HG03139 (cell line): ENCODE results near the gene GRIK5.
A peak's percentile ranks its signal among the peaks of the same experiment; 100 is the strongest.
"Not testable (repeated sequence)": the region's sequence is repeated elsewhere in the genome, so short reads cannot be mapped to it uniquely, and the experiment has no call there.

Experiments
- ATAC-seq: cut with Tn5 transposase; IDR thresholded peaks from one replicate; pipeline ENCODE4 v1.9.1; 2021; ENCODE audit not compliant: unreplicated experiment

The GRIK5 gene

DNA sequence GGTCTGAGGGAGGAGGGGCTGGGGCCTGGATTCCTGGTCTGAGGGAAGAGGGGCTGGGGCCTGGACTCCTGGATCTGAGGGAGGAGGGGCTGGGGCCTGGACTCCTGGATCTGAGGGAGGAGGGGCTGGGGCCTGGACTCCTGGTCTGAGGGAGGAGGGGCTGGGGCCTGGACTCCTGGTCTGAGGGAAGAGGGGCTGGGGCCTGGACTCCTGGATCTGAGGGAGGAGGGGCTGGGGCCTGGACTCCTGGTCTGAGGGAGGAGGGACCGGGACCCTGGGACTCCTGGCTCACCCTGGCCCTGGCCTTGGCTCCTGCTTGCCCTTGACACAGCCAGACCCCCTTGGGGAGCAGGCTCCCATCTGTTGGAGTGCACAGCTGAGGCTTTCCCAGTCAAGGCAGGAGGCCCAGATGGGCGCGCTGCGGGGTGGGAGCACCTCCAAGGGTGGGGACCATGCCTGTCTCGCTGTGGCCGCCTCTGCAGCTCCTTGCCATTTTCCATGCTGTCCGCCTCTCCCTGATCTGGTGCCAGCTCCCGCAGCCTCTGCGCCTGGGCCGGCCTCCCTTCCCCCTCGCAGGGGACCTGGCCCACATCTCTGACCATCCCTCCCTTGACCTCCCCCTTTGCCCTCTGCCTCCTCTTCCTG is 78.0 kb downstream of the GRIK5 start:
- not testable (repeated sequence) for ATAC-seq

DNA sequence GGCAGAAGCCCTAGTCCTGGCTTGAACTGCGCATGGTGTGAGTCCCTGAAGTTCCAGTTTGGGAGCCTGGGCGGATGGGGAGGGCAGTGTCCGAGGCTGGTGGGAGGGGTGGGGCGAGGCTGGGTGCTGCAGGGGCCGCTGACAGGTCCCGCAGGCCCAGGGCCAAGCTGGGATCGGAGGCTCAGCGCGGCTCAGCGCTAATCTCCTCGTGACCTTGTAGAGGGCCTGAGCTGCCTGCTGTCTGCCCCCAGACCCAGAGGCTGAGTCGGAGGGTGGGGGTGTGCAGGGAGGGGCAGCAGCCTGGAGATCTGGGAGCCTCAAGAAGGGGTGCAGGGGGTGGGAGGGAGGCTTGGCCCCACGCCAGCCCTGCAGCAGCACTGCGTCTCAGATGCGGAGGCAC is 79.0 kb downstream of the GRIK5 start:
- ATAC-seq, result no peak

DNA sequence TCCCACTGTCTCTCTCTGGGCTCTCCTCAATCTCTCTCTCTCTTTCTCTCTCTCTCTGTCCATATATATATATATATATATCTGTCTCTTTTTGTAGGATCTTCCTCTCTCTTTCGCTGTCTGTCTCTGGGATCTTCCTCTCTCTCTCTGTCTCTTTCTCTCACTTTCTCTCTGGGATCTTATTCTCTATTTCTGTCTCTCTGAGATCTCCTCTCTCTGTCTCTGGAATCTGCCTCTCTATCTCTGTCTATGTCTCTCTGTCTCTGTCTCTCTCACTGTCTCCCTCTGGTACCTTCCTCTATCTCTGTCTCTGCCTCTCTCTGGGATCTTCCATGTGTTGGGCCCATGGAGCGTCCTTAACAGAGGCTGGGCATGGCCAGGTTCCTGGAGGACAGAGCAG is 79.4 kb downstream of the GRIK5 start:
- no peak for ATAC-seq

DNA sequence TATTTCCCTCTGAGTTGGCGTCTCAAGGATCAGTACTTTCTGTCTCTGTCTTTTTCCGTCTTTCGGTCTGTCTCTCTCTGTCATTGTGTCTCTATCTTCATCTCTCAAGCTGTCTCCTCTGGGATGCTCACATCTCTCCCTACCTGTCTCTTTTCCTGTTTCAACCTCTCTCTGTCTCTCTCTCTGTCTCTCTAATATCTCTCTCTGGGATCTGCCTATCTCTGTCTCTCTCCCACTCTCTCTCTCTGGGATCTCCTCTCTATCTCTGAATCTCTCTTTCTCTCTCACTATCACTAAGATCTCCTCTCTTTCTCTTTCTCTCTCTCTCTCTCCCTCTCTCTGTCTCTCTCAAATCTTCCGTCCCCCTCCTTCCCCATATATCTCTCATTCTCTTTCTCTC is 80.0 kb downstream of the GRIK5 start:
- ATAC-seq, result no peak

DNA sequence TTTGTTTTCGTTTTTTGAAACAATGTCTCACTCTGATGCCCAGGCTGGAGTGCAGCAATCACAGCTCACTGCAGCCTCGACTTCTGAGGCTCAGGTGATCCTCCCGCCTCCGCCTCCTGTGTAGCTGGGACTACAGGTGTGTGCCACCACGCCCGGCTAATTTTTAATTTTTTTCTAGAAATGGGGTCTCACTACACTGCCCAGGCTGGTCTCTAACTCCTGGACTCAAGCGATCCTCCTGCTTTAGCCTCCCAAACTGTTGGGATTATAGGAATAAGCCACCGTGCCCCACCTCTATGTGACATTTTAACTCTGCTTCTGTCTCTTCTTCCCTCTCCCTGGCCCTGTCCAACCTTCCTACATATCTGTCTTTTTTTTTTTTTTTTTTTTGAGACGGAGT is 81.1 kb downstream of the GRIK5 start:
- no peak for ATAC-seq

DNA sequence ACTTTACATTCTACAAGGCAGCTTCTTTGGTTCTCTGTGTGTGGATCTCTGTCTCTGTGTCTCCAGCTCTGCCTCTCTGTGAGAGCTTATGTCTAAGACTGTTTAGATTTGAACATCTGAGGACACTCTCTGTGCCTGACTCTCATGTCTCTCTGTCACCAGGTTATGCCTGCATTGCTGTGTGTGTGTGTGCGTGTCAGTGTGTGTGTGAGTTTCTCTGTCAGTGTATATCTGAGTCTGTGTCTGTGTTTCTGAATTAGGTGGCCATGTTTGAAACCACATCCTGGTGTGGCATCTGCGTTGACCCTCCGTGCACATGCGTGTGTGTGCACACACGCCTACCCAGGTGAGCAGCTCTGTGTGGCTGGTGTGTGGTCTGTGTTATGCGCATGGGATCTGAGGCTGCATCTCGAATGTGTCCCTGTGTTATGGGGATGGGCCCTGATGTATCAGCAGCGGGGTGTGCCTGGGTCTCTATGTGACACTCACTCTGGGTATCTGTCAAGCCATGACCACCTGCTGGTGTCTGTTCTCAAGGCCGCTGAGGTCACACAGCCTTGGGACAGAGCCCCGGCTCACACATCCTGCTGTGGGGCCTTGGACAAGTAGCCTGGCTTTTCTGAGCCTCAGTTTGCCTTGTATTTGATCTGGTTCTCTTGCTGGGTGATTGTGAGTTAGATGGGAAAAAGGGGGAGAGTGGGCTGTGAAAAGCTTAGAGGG is 82.7 kb downstream of the GRIK5 start:
- no peak for ATAC-seq

DNA sequence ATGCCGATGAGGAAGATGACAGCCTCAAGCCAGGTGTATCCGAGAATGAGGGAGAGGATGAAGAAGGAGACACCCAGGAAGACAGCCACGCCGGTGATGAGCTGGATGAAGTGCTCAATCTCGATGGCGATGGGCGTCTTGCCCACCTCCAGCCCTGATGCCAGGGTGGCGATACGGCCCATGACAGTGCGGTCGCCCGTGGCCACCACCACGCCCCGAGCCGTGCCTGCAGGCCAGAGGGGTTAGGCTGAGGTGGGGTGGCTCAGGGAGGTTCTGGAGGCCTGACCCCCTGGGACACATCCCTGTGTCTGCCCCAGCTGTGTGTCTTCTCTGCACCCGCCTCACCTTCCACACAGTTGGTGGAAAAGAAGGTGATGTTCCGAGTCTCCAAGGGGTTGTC is 85.0 kb downstream of the GRIK5 start:
- ATAC-seq, result no peak

DNA sequence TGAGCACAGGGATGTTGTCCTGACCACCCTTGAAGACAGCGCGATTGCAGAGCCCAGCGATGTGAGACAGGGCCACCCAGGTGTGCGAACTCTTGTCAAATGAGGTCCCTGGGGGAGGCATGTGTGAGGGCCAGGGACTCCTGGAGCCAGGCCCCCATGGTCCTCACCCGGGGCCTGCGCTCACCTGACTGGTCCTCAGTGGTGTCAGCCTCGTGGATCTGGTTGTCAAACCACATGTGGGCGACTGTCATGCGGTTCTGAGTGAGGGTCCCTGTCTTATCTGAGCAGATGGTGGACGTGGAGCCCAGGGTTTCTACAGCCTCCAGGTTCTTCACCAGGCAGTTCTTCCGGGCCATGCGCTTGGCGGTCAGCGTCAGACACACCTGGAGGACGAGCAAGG is 88.3 kb downstream of the GRIK5 start:
- no peak for ATAC-seq

DNA sequence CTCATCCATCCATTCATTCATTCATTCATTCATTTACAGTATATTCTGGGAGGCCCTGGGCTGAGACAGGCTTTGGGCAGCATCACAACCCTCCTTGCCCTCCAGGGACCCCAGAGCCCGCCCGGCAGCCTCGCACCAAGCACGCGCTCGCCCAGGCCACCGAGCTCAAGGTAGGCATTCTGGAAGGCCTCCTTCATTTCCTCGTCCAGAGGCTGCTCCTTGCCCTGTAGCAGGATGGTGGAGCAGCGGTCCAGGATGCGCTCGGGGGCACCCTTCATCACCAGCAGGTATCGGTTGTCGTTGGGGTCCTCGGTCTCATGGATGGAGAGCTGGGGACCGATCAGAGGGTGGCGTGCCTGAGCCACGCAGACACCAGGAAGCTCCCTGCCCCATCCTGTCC is 91.5 kb downstream of the GRIK5 start:
- ATAC-seq, result no peak

DNA sequence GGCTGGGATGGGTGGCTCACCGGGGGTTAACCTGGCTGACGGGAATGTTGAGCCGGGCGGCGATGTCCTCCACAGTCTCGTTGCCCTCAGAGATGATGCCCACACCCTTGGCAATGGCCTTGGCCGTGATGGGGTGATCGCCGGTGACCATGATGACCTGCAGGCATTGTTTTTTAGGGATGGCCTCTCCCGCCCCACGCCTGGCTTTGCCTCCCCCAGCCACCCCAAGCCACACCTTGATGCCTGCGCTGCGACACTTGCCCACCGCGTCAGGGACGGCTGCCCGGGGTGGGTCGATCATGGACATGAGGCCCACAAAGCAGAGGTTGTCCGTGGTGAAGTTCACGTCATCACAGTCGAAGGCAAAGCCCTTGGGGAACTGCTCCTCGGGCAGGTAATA is 92.1 kb downstream of the GRIK5 start:
- no peak for ATAC-seq

DNA sequence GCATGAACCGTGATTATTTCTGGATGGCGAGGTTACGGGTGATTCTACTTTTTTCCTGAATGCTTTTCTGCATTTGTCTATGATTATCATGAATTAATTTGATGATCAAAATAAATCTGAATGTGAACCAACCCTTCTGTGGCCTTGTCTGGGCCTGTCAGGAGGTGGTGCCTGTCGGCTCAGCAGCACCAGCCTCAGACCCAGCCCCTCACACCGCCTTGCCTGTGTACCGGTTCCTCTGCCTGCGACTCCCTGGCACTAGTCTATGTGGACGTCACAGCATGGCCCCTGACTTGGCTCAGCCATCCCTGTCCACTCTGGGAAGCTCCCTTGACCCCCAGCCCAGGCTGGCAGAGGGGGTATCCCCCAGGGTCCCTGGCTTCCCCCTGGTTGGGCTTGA is 95.4 kb downstream of the GRIK5 start:
- no peak for ATAC-seq

DNA sequence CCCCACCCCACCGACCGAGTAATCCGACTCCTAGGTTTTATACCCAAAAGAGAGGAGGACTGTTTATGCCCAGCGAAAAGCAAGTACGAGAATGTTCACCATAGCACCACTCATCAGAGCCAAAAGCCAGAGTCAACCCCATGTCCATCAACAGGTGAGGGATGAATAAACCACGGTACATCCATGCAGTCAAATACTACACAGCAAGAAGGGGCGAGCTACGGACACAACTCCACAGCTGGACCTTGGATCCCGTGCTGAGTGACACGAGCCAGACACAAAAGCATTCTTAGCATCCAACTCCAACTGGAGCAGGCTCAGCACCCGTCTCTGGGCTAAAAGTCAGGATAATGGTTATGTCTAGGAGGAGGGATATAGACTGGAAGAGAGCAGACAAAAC is 98.6 kb downstream of the GRIK5 start:
- ATAC-seq, result no peak

DNA sequence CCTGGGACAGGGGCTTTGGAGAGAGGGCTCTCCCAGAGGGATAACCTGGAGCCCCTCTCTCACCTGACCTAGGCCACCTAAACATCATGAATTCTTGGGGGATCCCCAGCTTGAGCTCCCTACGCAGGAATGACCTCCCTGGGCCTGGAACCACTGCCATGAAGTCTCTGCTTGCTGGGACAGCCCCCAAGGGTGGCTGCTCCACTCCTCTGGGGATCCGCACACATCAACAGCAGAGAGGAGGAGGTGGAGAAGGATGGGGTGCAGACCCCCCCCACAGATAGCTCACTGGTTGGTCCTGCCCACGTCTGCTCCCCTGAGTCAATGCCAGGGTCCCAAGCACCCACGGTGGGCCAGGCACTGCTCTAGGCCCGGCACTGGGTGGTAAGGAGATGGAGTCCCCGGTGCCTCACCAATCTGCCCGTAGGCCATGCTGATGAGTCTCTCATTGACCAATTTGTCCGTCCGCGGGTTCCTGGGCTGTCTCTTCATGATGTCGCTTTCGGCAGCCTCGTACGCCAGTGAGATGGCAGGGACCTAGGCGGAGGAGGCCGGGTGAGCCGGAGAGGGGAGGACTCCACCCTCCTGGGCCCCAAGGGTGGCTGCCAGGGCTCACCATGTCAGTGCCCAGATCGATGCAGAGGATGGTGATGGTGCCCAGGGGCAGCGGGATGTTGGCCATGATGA is 100.1 kb downstream of the GRIK5 start:
- no peak for ATAC-seq

DNA sequence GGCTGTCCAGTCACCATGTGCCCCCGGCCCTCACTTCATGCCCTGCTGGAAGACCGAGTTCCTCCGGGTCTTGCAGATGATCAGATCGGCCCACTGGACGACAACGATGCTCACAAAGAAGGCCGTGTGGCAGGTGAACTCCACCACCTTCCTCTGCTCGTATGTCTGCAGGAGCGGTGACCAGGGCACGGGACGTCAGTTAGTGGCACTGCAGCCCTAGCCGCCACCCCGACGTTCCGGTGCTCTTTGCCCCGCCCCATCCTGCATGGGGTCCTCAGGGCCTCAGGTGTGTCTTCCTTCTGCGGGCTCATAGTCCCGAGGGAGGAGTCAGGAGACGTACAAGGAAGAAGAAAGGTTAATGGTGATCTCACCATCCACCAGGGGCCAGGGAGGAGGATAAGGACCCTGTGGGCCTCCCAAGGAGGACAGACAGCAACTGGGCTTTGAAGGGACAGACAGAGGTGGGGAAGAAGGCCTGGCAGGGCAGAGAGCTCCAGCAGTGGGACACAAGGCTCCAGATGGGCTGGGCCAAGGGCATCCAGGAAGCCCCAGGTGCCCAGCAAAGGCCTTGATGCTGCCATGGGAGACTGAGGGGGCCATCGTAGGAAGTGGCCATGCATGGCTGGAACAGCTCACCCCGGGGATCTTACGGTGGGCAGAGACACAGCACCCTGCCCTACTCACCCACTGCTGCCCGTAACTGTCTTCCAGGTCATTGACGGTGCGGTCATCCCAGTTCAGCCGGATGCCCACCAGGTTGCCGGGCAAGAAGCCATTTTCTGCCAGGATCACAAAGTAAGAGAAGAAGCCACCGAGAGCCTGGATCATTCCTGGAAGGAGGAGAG is 101.0 kb downstream of the GRIK5 start:
- no peak for ATAC-seq

DNA sequence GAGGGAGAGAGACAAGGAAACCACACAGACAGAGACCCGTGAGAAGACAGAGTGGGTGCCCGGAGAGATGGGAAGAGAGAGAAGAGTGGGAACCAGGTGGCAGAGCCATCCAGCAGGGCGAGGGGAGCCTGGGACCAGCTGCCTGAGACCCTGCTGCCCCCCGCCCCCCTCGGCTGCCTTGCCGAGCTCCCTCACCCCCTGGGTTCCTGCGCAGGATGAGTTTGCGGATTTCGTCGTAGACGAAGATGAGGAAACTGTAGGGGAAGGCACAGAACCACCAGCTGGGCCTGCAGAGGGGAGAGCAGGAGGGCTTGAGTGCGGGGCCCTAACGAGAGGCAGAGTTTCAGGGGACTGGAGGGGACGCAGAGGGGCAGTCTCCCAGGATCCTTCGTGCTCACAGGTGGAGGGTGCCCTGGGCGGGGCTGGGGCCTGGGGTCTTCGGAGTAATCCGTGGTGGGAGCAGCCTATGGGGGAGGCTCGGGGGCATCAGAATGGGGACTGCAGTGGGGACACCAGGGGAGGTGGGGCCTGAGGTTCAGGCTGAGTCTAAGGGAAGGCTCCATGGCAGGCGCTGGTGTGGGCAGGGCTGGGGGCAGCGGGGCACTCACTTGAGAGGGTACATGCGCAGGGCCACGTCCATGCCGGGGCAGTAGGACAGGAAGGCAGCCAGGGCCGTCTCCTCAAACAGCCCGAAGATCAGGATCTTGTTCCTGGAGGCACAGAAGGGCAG is 102.8 kb downstream of the GRIK5 start:
- no peak for ATAC-seq

DNA sequence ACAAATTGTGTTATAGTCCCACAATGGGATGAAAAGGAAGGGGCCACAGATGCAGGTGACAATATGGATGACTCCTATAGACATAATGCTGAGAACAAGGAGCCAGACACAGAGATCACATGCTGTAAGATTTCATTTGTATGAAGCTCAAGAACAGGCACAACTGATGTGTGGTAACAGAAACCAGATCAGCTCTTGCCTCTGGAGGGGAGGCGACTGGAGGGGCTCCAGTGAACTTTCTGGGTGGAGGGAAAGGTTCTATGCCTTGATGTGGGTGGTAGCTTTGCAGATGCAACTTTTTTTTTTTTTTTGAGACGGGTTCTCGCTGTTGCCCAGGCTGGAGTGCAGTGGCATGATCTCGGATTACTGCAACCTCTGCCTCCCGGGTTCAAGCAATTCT is 104.9 kb downstream of the GRIK5 start:
- ATAC-seq, result no peak

DNA sequence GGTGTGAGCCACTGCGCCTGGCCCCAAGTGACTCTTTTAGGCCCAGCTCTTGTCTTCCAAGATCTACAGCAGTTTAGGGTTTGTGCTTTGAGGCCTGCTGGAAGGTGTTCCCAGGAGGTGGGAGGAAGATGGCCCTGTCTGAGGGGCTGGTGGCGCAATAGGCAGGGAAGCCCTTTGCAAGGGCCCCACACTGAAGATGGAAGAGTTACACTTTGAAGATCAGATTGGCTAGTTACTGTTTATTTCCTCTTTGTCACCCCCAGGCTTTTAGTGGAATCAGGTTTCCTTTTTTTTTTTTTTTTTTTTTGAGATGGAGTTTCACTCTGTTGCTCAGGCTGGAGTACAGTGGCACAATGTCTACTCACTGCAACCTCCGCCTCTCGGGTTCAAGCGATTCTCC is 109.0 kb downstream of the GRIK5 start:
- ATAC-seq, result no peak

DNA sequence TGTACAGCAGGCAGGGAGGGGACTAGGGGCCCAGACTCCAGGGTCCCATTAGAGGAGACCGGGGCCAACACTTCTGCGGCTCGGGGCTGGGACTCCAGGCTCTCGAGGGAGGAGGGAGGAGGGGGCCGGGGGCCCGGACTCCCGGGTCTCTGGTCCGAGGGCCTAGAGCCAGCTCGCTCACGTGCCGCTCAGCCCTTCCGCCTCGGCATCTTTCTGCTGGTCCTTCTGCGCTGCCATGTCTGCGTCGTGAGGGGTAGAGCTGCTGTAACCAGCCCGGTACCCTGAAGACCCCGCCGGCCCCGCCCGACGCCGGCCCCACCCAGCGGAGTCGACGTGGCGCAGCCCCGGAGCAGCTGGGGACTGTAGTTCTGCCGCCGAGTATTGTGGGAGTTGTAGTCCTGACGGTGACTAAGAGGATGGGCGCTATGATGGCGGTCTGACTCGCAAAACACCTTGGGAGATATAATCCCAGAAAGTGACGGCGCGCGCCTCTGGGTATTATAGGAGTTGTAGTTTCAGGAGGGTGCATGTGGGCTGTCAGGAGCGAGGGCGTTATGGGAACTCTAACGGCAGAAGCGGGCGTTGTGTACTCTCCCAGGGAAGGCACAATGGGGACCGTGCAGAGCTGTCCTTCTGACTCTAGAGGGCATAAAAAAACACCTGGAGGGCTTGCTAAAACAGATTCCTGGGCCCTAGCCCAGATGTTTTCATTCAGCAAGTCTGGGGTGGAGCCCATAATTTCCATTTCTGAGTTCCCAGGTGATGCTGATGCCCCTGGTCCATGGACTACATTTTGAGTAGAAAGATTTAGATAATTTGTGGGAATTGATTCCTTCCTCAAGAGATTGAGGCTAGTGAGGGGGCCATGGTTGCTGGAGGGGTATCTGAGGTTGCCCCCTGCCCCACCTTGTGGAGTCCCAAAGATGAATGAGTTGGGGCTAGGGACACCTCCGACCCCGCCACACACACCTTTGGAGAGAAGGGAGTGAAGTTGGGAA is 110.7 kb downstream of the GRIK5 start, which contains the start of gene RABAC1:
Gene RABAC1 (minus strand): TSS at position 266 of the 998 bp plus-strand sequence. CDS start 29 bp downstream, at position 237.
- ATAC-seq, result peak; percentile 78

DNA sequence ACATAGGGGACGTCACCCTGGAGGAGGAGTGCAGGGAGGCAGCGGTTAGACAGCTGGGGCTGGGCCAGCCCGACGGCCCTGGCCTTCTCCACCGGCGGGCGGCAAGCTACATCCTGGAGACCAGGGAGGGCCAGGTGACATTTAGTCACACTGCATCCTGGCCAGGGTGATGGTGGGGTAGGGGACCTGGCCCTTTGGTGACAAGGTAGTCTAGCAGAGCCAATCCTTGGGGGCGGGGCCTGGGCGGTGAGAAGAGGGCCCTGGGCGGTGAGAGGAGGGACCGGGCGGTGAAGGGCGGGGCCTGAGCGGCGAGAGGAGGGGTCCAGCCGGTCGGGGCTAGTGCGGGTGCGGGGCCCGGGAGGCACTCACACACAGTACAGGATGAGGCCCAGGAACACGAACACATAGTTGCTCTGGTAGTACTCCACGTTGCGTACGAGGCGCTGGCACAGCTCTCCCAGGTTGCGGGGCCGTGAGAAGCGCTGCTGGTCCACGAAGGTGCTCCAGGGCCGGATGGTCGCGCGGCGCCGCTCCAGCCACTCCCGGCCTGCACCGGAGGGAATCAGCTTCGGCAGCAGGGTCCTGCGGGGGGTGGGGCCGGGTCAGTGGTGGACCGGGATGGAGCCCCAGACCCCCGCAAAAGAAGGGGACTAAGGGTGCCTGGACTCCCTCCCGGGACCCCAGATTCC is 111.5 kb downstream of the GRIK5 start:
- no peak for ATAC-seq
